HEK293 (cell line): ENCODE data around the gene RPS5.

Experiments used
- CTCF ChIA-PET: fragments of 350-600 bp; formaldehyde crosslinking; extraction: SDS; loops from one replicate; lab custom pipeline; 2021; ENCODE audit warnings: antibody characterized with exemption; lab: Yijun Ruan, JAX
- POLR2A ChIA-PET: fragments of 300-600 bp; formaldehyde crosslinking; extraction: SDS; loops from one replicate; lab custom pipeline; 2020; ENCODE audit warnings: antibody characterized with exemption, inconsistent platforms; lab: Yijun Ruan, JAX
- H3K27ac ChIP-seq: fragments of 200-500 bp; sonication (Bioruptor generic); 2 replicates; pipeline ENCODE4 v1.5.1; 2014; ENCODE audit warnings: low read depth, low read length, control low read depth, inconsistent platforms; ENCODE audit errors: extremely low read depth
- H3K36me3 ChIP-seq, 2 experiments: fragments of 200-500 bp in 1 of 2; sonication (Bioruptor generic) in 1 of 2; 1 replicate in 1 of 2; 2 replicates in 1 of 2; pipeline ENCODE4 v1.5.1; 2014 to 2017; ENCODE audit warnings: inconsistent platforms in 2 of 2, low read length in 2 of 2; ENCODE audit not compliant: control insufficient read depth in 2 of 2, insufficient read depth in 1 of 2
- H3K4me1 ChIP-seq: fragments of 200-500 bp; sonication (Bioruptor generic); 2 replicates; pipeline ENCODE4 v1.5.1; 2014; ENCODE audit warnings: mild to moderate bottlenecking, low read length, inconsistent platforms; ENCODE audit not compliant: control insufficient read depth, insufficient read depth
- H3K4me3 ChIP-seq: 2 replicates; pipeline ENCODE4 v1.5.1; 2011; ENCODE audit warnings: low read depth, mild to moderate bottlenecking, control low read depth, low read length, moderate library complexity
- H3K9me3 ChIP-seq: fragments of 200-500 bp; sonication (Bioruptor generic); 2 replicates; pipeline ENCODE4 v1.5.1; 2014; ENCODE audit warnings: low read depth, low read length, inconsistent platforms; ENCODE audit not compliant: control insufficient read depth, insufficient read depth
- BCL6B ChIP-seq: fragments of 450-650 bp; formaldehyde crosslinking; IDR thresholded peaks from 2 replicates; pipeline ENCODE4 v1.5.1; 2017; ENCODE audit warnings: missing biosample characterization, missing genetic modification characterization
- MYNN ChIP-seq: fragments of 450-650 bp; formaldehyde crosslinking; IDR thresholded peaks from 2 replicates; pipeline ENCODE4 v1.5.1; 2016; ENCODE audit warnings: missing biosample characterization, missing genetic modification characterization, borderline replicate concordance
- OSR2 ChIP-seq: fragments of 450-650 bp; formaldehyde crosslinking; IDR thresholded peaks from 2 replicates; pipeline ENCODE4 v1.5.1; 2016; ENCODE audit warnings: missing biosample characterization, missing genetic modification characterization
- PRDM4 ChIP-seq: fragments of 450-650 bp; formaldehyde crosslinking; IDR thresholded peaks from 2 replicates; pipeline ENCODE4 v1.5.1; 2017; ENCODE audit warnings: missing biosample characterization, missing genetic modification characterization
- TSHZ1 ChIP-seq: fragments of 450-650 bp; formaldehyde crosslinking; IDR thresholded peaks from 2 replicates; pipeline ENCODE4 v1.5.1; 2016; ENCODE audit warnings: missing biosample characterization, missing genetic modification characterization, borderline replicate concordance
- YY1 ChIP-seq: fragments of 450-650 bp; formaldehyde crosslinking; IDR thresholded peaks from 2 replicates; pipeline ENCODE4 v1.5.1; 2018; ENCODE audit warnings: missing biosample characterization, missing genetic modification characterization
- ZBTB10 ChIP-seq: fragments of 450-650 bp; formaldehyde crosslinking; IDR thresholded peaks from 2 replicates; pipeline ENCODE4 v1.5.1; 2016; ENCODE audit warnings: missing biosample characterization, missing genetic modification characterization
- ZBTB20 ChIP-seq: fragments of 450-650 bp; formaldehyde crosslinking; IDR thresholded peaks from 2 replicates; pipeline ENCODE4 v1.5.1; 2016; ENCODE audit warnings: missing biosample characterization, missing genetic modification characterization
- ZNF148 ChIP-seq: fragments of 450-650 bp; formaldehyde crosslinking; IDR thresholded peaks from 2 replicates; pipeline ENCODE4 v1.5.0; 2017; ENCODE audit warnings: missing biosample characterization, missing genetic modification characterization, borderline replicate concordance
- ZNF18 ChIP-seq: fragments of 450-650 bp; formaldehyde crosslinking; IDR thresholded peaks from 2 replicates; pipeline ENCODE4 v1.5.1; 2016; ENCODE audit warnings: missing biosample characterization, missing genetic modification characterization
- ZNF266 ChIP-seq: fragments of 450-650 bp; formaldehyde crosslinking; IDR thresholded peaks from 2 replicates; pipeline ENCODE4 v1.5.1; 2016; ENCODE audit warnings: missing biosample characterization, missing genetic modification characterization, low read depth
- ZNF354C ChIP-seq: fragments of 450-650 bp; formaldehyde crosslinking; IDR thresholded peaks from 2 replicates; pipeline ENCODE4 v1.5.1; 2016; ENCODE audit warnings: missing biosample characterization, missing genetic modification characterization, low read depth, borderline replicate concordance
- ZNF449 ChIP-seq: fragments of 450-650 bp; formaldehyde crosslinking; IDR thresholded peaks from 2 replicates; pipeline ENCODE4 v1.5.1; 2017; ENCODE audit warnings: missing biosample characterization, mild to moderate bottlenecking, missing genetic modification characterization, moderate library complexity
- ZNF555 ChIP-seq: fragments of 450-650 bp; formaldehyde crosslinking; conservative IDR thresholded peaks from 2 replicates; pipeline ENCODE4 v1.5.1; 2017; ENCODE audit warnings: missing biosample characterization, mild to moderate bottlenecking, missing genetic modification characterization, inconsistent platforms
- ZNF707 ChIP-seq: fragments of 450-650 bp; formaldehyde crosslinking; IDR thresholded peaks from 2 replicates; pipeline ENCODE4 v1.5.1; 2016; ENCODE audit warnings: missing biosample characterization, missing genetic modification characterization

The RPS5 gene

GRCh38 chr19:58372311-58373133 is 14.5 kb upstream of the RPS5 start:
- no peak overlapping the region for H3K4me3 ChIP-seq
- TF ChIP-seq ZBTB20 (tag by site-specific recombination) (no peak), ZNF18 (tag by site-specific recombination) (no peak), OSR2 (tag by site-specific recombination) (no peak), MYNN (tag by site-specific recombination) (no peak), PRDM4 (tag by site-specific recombination) (no peak), ZNF449 (no peak)
- TF ChIP-seq, all 188 proteins: peak for 0
- POLR2A ChIA-PET: interaction anchor here (0.5 to 4.2 kb wide), 5 partner anchors 9 to 138 kb away, joined by 3 to 35 read pairs (median 3); partner anchors contain the start of genes ZNF497 and ZNF584
- Histone ChIP-seq H3K27ac (no peak overlapping the region), H3K9me3 (no peaks in the 10 kb centered on the region), H3K4me1 (no peaks in the 10 kb centered on the region), H3K36me3 (no peaks in the 10 kb centered on the region)
- CTCF ChIA-PET: no interaction called here

- Histone ChIP-seq H3K4me3 (no peak overlapping the region), H3K27ac (no peak overlapping the region), H3K36me3 (no peaks in the 10 kb centered on the region), H3K9me3 (no peaks in the 10 kb centered on the region), H3K4me1 (no peaks in the 10 kb centered on the region)
- POLR2A ChIA-PET: interaction anchor here (4.2 kb wide), 1 partner anchor 11 kb away, joined by 35 read pairs; the partner anchor contains the start of gene ZNF497
- CTCF ChIA-PET: interaction anchor here (1.2 kb wide), 1 partner anchor 12 kb away, joined by 4 read pairs; the partner anchor contains the start of gene ZNF497
- no peak for TF ChIP-seq ZNF555
- TF ChIP-seq TSHZ1 (tag by site-specific recombination): no peak
- TF ChIP-seq ZBTB10 (tag by site-specific recombination): no peak
- TF ChIP-seq ZNF354C: no peak
- no peak for TF ChIP-seq ZNF266
- TF ChIP-seq ZNF707 (tag by site-specific recombination): no peak
- no peak for TF ChIP-seq YY1 (tag by site-specific recombination)
- no peak for TF ChIP-seq ZNF148
- no peak for TF ChIP-seq BCL6B (tag by site-specific recombination)
Observed at GRCh38 chr19:58374200-58374599, 12.9 kb upstream of the RPS5 start.
